SK-N-SH treated with all-trans-retinoic acid at 6 μM for 48 hours (cell line): ENCODE measurements around the gene CBLN4.

ENCODE experiments used
- ARNTL ChIP-seq: fragments of 450-650 bp; formaldehyde crosslinking; IDR thresholded peaks from 2 replicates; pipeline ENCODE4 v1.5.0; 2020; ENCODE audit warnings: low read depth, mild to moderate bottlenecking, moderate library complexity, borderline replicate concordance
- CREB5 ChIP-seq: fragments of 250-450 bp; sonication (Bioruptor Pico); IDR thresholded peaks from 2 replicates; pipeline ENCODE4 v1.5.1; 2020; ENCODE audit warnings: low read depth, mild to moderate bottlenecking, moderate library complexity
- ESRRG ChIP-seq: fragments of 250-450 bp; sonication (Bioruptor Pico); IDR thresholded peaks from 2 replicates; pipeline ENCODE4 v1.6.1; 2021; ENCODE audit warnings: mild to moderate bottlenecking
- ISL1 ChIP-seq: fragments of 250-450 bp; sonication (Bioruptor Pico); IDR thresholded peaks from 2 replicates; pipeline ENCODE4 v2.1.2; 2022; ENCODE audit warnings: mild to moderate bottlenecking, moderate library complexity
- PATZ1 ChIP-seq: fragments of 250-450 bp; sonication (Bioruptor Pico); IDR thresholded peaks from 2 replicates; pipeline ENCODE4 v1.8.0; 2020; ENCODE audit warnings: mild to moderate bottlenecking, moderate library complexity, borderline replicate concordance
- POU6F1 ChIP-seq: fragments of 250-450 bp; sonication (Bioruptor Pico); IDR thresholded peaks from 2 replicates; pipeline ENCODE4 v1.8.0; 2021; ENCODE audit warnings: low read depth, mild to moderate bottlenecking, moderate library complexity, borderline replicate concordance
- PPARA ChIP-seq: fragments of 250-450 bp; sonication (Bioruptor Pico); IDR thresholded peaks from 2 replicates; pipeline ENCODE4 v1.5.0; 2020; ENCODE audit warnings: mild to moderate bottlenecking, borderline replicate concordance
- RARB ChIP-seq: fragments of 250-450 bp; sonication (Bioruptor Pico); IDR thresholded peaks from 2 replicates; pipeline ENCODE4 v1.8.0; 2021; ENCODE audit warnings: mild to moderate bottlenecking, moderate library complexity
- TCF4 ChIP-seq: fragments of 250-450 bp; sonication (Bioruptor Pico); IDR thresholded peaks from 2 replicates; pipeline ENCODE4 v1.8.0; 2021; ENCODE audit warnings: mild to moderate bottlenecking, moderate library complexity, borderline replicate concordance
- TSHZ2 ChIP-seq: fragments of 250-450 bp; sonication (Bioruptor Pico); IDR thresholded peaks from 2 replicates; pipeline ENCODE4 v1.5.0; 2020; ENCODE audit warnings: mild to moderate bottlenecking, moderate library complexity
- ZFP3 ChIP-seq: fragments of 250-450 bp; sonication (Bioruptor Pico); IDR thresholded peaks from 2 replicates; pipeline ENCODE4 v1.5.0; 2020; ENCODE audit warnings: mild to moderate bottlenecking, moderate library complexity

GRCh38 chr20:56032251-56032650, 26.9 kb upstream of the CBLN4 start:
- TF ChIP-seq ARNTL (CRISPR knock-in tag) = no peak
- TF ChIP-seq TSHZ2 = no peak
- no peak for TF ChIP-seq RARB (CRISPR knock-in tag)
- no peak for TF ChIP-seq CREB5 (CRISPR knock-in tag)
- no peak for TF ChIP-seq ZFP3
- TF ChIP-seq TCF4 (CRISPR knock-in tag) = no peak
- TF ChIP-seq PATZ1 (CRISPR knock-in tag) = no peak
- no peak for TF ChIP-seq PPARA (CRISPR knock-in tag)
- TF ChIP-seq ESRRG (CRISPR knock-in tag) = no peak
- no peak for TF ChIP-seq POU6F1 (CRISPR knock-in tag)
- TF ChIP-seq ISL1 = no peak
